C4-2B (cell line): Measurements from ENCODE around the gene NPIPB2.

Experiments
- ZFX ChIP-seq: fragments of 450-650 bp; IDR thresholded peaks from 2 replicates; pipeline ENCODE4 v1.6.1; 2017
- TF ChIP-seq, protein P1 (sequence below): fragments of 450-650 bp; conservative IDR thresholded peaks from 2 replicates; pipeline ENCODE4 v1.5.1; 2017; ENCODE audit warnings: mild to moderate bottlenecking

DNA sequence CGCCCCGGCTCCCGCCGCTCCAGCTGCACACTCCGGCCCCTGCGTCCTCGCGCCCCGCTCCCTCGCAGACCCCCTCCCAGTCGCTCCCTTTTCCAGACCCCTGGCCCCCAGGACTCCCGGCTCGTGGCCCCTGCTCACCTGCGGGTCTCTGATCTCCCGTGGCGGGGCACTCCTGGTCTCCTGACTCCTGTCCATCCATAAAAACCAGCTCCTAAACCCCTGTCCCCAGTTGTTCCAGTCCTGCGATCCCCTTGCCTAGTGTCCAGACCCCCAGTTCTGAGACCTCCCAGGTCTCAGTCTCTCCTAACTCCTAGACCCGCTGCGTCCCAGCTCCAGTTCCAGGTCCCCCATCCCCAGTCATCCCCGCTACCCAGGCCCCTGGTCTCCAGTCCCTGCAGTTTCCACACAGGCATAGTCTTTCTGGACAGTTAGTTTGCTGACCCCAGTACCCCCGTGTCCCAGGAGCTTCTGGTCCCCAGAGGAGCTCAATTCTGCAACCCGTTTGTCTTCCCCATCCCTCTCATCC is 35.1 kb upstream of the NPIPB2 start:
- TF ChIP-seq, protein P1, sequence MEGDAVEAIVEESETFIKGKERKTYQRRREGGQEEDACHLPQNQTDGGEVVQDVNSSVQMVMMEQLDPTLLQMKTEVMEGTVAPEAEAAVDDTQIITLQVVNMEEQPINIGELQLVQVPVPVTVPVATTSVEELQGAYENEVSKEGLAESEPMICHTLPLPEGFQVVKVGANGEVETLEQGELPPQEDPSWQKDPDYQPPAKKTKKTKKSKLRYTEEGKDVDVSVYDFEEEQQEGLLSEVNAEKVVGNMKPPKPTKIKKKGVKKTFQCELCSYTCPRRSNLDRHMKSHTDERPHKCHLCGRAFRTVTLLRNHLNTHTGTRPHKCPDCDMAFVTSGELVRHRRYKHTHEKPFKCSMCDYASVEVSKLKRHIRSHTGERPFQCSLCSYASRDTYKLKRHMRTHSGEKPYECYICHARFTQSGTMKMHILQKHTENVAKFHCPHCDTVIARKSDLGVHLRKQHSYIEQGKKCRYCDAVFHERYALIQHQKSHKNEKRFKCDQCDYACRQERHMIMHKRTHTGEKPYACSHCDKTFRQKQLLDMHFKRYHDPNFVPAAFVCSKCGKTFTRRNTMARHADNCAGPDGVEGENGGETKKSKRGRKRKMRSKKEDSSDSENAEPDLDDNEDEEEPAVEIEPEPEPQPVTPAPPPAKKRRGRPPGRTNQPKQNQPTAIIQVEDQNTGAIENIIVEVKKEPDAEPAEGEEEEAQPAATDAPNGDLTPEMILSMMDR, result no peak
- no peak for TF ChIP-seq ZFX
